Type B pancreatic cell (in vitro differentiated cells): Measurements from ENCODE around the gene NTRK2. TPM values are rescaled to one million over a fixed set of nuclear protein-coding genes. Genes with fewer than 3 reads are reported as not detected.

ENCODE experiments used
- DNase-seq: peaks from one replicate; pipeline ENCODE4 v3.0.0; 2021; ENCODE audit warnings: mixed read lengths; ENCODE audit not compliant: unreplicated experiment; ENCODE audit errors: extremely low spot score
- H3K27ac Mint-ChIP-seq: 2 replicates; pipeline ENCODE4 v1.8.0; 2021; ENCODE audit warnings: mild to moderate bottlenecking, mixed read lengths
- H3K27me3 Mint-ChIP-seq: 2 replicates; pipeline ENCODE4 v1.8.0; 2021; ENCODE audit warnings: mixed read lengths
- H3K36me3 Mint-ChIP-seq: 2 replicates; pipeline ENCODE4 v1.8.0; 2021; ENCODE audit warnings: mixed read lengths
- H3K4me1 Mint-ChIP-seq: one replicate; pipeline ENCODE4 v1.8.0; 2021; ENCODE audit warnings: mixed read lengths; ENCODE audit not compliant: unreplicated experiment
- H3K4me3 Mint-ChIP-seq: 2 replicates; pipeline ENCODE4 v1.8.0; 2021; ENCODE audit warnings: mild to moderate bottlenecking, mixed read lengths
- H3K9me3 Mint-ChIP-seq: 2 replicates; pipeline ENCODE4 v1.8.0; 2021; ENCODE audit warnings: mixed read lengths
- total RNA-seq: library from RNA; stranded (reverse); gene quantifications from 2 replicates; pipeline ENCODE4 v1.2.1, GENCODE V29; 2021; ENCODE audit warnings: low replicate concordance
- TF ChIP-seq, protein P1 (sequence below): fragments of 200-600 bp; sonication (generic); conservative IDR thresholded peaks from 2 replicates; pipeline ENCODE4 v1.5.0; 2021; ENCODE audit warnings: antibody characterized with exemption, mild to moderate bottlenecking

NTRK2 gene
- total RNA-seq, 1 donor from 2014 or later = 122 TPM

DNA sequence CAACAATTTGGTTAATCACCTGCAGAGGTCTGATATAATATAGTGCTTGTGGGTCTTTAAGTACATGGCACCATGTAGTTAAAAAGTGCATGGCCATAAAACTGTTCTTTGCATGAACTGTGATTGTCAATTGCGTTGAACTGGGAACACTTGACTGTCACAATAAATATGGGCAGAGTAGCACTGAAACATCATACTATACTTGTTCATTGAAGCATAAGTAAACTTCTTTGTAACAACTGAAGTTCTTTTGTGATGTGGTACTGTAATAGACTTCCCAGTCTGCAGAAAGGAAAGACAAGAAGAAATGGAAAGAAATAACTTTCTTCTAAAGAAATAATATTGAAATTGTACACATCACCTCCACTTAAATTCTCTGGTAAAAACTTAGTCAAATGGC, 9.8 kb upstream of the NTRK2 start:
- TF ChIP-seq, protein P1, sequence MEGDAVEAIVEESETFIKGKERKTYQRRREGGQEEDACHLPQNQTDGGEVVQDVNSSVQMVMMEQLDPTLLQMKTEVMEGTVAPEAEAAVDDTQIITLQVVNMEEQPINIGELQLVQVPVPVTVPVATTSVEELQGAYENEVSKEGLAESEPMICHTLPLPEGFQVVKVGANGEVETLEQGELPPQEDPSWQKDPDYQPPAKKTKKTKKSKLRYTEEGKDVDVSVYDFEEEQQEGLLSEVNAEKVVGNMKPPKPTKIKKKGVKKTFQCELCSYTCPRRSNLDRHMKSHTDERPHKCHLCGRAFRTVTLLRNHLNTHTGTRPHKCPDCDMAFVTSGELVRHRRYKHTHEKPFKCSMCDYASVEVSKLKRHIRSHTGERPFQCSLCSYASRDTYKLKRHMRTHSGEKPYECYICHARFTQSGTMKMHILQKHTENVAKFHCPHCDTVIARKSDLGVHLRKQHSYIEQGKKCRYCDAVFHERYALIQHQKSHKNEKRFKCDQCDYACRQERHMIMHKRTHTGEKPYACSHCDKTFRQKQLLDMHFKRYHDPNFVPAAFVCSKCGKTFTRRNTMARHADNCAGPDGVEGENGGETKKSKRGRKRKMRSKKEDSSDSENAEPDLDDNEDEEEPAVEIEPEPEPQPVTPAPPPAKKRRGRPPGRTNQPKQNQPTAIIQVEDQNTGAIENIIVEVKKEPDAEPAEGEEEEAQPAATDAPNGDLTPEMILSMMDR = no peak
- Mint-ChIP-seq H3K36me3 (no peaks in the 10 kb centered on the region), H3K27ac (no peak overlapping the region), H3K9me3 (no peaks in the 10 kb centered on the region), H3K4me1 (no peaks in the 10 kb centered on the region), H3K4me3 (no peak overlapping the region), H3K27me3 (peaks cover 6% of the 10 kb centered on the region)
- DNase-seq = no peak

DNA sequence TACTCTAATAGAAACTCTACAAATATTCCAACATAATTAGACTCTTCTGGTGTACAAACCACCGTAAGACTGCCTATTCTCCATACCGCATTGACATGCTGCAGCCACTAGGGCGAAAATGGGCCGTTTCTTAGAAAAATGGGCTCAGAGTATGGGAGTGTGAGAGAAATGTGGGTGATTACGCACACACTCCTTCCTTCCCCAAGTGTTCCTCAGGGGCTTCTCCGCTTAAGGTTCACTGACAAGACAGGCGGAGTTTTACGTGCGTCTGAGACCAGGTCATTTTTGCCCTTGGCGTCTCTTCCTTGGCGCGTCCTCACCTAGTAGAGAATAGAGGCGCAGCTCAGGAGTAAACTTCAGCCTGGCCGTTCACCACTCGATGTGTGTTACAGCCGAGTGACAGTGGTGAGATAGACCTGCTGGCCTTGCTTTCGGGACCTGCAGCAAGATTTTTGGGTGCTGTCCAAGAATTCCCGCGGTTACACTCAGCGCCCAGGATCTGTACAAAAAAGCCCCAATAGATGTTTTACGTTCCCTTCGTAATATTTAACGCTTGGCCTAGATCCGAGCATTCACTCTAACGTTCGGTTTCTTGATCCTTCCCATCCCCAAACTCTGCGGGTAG, 1.8 kb upstream of the NTRK2 start:
- TF ChIP-seq, protein P1 = peak; percentile 79
- DNase-seq = no peak
- no peaks in the 10 kb centered on the region for H3K4me1 Mint-ChIP-seq
- H3K36me3 Mint-ChIP-seq = peaks cover 8% of the 10 kb centered on the region
- H3K27ac Mint-ChIP-seq = no peak overlapping the region
- peaks cover 65% of the 10 kb centered on the region for H3K27me3 Mint-ChIP-seq
- H3K9me3 Mint-ChIP-seq = peaks cover 5% of the 10 kb centered on the region
- peak overlapping the region; percentile 96 for H3K4me3 Mint-ChIP-seq

DNA sequence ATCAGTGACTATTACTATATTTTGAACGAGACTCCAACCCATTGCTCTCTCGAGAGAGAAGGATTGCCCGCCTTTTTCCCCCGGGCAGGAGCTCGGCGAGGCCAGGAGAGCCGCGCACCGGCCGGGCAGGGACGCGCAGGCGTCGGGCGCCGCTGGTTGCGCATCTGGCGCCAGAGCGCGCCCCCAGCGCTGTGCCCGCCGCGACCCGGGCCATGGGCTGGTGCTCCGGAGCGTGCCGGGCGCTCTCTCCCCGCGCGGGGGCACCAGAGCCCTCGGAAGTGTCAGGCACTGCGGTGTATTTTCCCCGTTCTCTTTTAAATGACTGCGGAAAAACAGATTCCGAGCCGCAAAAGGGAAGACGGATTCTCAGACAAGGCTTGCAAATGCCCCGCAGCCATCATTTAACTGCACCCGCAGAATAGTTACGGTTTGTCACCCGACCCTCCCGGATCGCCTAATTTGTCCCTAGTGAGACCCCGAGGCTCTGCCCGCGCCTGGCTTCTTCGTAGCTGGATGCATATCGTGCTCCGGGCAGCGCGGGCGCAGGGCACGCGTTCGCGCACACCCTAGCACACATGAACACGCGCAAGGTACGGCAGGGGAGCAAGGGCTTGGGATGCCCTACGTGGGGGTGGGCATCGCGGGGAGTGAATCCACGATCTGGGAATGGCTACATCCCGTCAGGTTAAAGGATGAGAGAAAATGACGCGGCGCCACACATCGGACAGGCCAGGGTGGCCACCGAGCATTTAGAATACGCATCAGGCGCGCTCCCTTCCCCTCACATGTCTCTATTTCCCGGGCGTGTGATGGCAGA, 1.1 kb upstream of the NTRK2 start:
- Mint-ChIP-seq H3K4me1 (no peaks in the 10 kb centered on the region), H3K27ac (peak overlapping the region; percentile 59), H3K27me3 (peaks cover 72% of the 10 kb centered on the region), H3K9me3 (peaks cover 5% of the 10 kb centered on the region), H3K36me3 (peaks cover 8% of the 10 kb centered on the region), H3K4me3 (peak overlapping the region; percentile 96)
- peak; percentile 93 for DNase-seq
- TF ChIP-seq, protein P1 = peak; percentile 86

DNA sequence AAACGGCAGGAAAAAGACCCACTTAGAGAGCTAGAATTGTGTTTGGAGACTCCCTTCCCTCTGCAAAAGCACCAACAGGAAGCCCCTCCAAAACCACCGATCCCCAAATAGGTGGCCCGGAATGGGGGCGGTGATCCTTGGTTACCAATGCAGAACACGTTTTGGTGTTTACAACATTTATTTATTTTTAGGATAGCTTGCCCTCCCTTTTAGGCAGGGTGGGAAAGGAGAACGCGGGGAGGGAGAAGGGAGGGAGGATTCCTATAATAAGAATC, 579 bp upstream of the NTRK2 start:
- no peak for DNase-seq
- peaks cover 5% of the 10 kb centered on the region for H3K9me3 Mint-ChIP-seq
- peak overlapping the region; percentile 96 for H3K4me3 Mint-ChIP-seq
- peaks cover 11% of the 10 kb centered on the region for H3K36me3 Mint-ChIP-seq
- no peaks in the 10 kb centered on the region for H3K4me1 Mint-ChIP-seq
- peak overlapping the region; percentile 59 for H3K27ac Mint-ChIP-seq
- H3K27me3 Mint-ChIP-seq = peaks cover 76% of the 10 kb centered on the region
- TF ChIP-seq, protein P1 = no peak

DNA sequence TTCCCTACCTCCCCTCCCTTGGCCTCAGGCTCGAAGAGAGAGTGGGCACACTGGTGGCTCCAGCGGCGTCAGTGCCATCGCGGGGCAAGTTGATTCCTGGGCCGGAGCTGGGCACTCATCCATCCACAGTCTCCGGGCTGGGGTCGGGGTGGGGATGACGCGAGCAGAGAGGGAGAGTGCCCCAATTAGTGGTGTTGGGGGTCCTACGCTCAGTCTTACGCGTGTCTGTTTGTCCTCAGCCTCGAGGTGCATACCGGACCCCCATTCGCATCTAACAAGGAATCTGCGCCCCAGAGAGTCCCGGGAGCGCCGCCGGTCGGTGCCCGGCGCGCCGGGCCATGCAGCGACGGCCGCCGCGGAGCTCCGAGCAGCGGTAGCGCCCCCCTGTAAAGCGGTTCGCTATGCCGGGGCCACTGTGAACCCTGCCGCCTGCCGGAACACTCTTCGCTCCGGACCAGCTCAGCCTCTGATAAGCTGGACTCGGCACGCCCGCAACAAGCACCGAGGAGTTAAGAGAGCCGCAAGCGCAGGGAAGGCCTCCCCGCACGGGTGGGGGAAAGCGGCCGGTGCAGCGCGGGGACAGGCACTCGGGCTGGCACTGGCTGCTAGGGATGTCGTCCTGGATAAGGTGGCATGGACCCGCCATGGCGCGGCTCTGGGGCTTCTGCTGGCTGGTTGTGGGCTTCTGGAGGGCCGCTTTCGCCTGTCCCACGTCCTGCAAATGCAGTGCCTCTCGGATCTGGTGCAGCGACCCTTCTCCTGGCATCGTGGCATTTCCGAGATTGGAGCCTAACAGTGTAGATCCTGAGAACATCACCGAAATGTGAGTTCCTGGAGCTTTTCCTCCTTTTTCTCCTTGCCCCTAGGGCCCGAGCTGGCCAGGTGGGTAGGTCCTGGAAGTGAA, 861 bp downstream of the NTRK2 start:
- no peak overlapping the region for H3K27ac Mint-ChIP-seq
- TF ChIP-seq, protein P1 = peak; percentile 15
- peak overlapping the region; percentile 83 for H3K4me3 Mint-ChIP-seq
- peaks cover 6% of the 10 kb centered on the region for H3K4me1 Mint-ChIP-seq
- no peaks in the 10 kb centered on the region for H3K9me3 Mint-ChIP-seq
- peaks cover 70% of the 10 kb centered on the region for H3K27me3 Mint-ChIP-seq
- H3K36me3 Mint-ChIP-seq = peaks cover 11% of the 10 kb centered on the region
- DNase-seq = no peak
